IMR-90 (cell line): ENCODE results near the gene TIMELESS. TPM values are rescaled to one million over a fixed set of nuclear protein-coding genes. Genes with fewer than 3 reads are reported as not detected.

Experiments used
- ATAC-seq: fragments of 200-7000 bp; cut with Tn5 transposase; 2 replicates; pipeline ENCODE4 v1.9.1; 2020; ENCODE audit warnings: low read depth, mild to moderate bottlenecking, moderate library complexity
- BruUV-seq: library from RNA; stranded (reverse); fragments of 400-500 nt; replicated peaks from 2 replicates; lab custom pipeline; 2021; lab: Mats Ljungman, UMichigan
- CTCF ChIA-PET: fragments of 300-600 bp; formaldehyde crosslinking; extraction: SDS; loops from one replicate; lab custom pipeline; 2021; ENCODE audit warnings: antibody characterized with exemption; lab: Yijun Ruan, JAX
- POLR2A ChIA-PET: fragments of 300-600 bp; sonication (Branson Sonifier 250); formaldehyde crosslinking; loops from one replicate; lab custom pipeline; 2022; ENCODE audit warnings: antibody characterized with exemption; ENCODE audit not compliant: unreplicated experiment; lab: Charles Lee
- DNase-seq: peaks from one replicate; pipeline ENCODE4 v3.0.0; 2013
- H2AFZ ChIP-seq: replicated peaks from 2 replicates; pipeline ENCODE3; 2013; ENCODE audit warnings: low read length, mild to moderate bottlenecking; ENCODE audit not compliant: poor library complexity
- H2AK5ac ChIP-seq: 2 replicates; pipeline ENCODE4 v1.6.1; 2013; ENCODE audit warnings: low read depth, low read length, inconsistent platforms
- H2AK9ac ChIP-seq: replicated peaks from 2 replicates; pipeline ENCODE3; 2013; ENCODE audit warnings: mild to moderate bottlenecking, low read depth, low read length, moderate library complexity; ENCODE audit not compliant: poor library complexity
- H2BK120ac ChIP-seq: 2 replicates; pipeline ENCODE4 v1.6.1; 2013; ENCODE audit warnings: low read depth, low read length, inconsistent platforms
- H2BK15ac ChIP-seq: 3 replicates; pipeline ENCODE4 v1.6.1; 2013; ENCODE audit warnings: low read depth, low read length, inconsistent platforms
- H2BK20ac ChIP-seq: 2 replicates; pipeline ENCODE4 v1.6.1; 2013; ENCODE audit warnings: low read depth, mild to moderate bottlenecking, inconsistent platforms, low read length, moderate library complexity
- H2BK5ac ChIP-seq: 2 replicates; pipeline ENCODE4 v1.6.1; 2013; ENCODE audit warnings: mild to moderate bottlenecking, low read depth, low read length, inconsistent platforms; ENCODE audit not compliant: poor library complexity, severe bottlenecking
- H3K14ac ChIP-seq: replicated peaks from 2 replicates; pipeline ENCODE4 v1.6.1; 2013; ENCODE audit warnings: low read depth, low read length, inconsistent platforms
- H3K18ac ChIP-seq: 2 replicates; pipeline ENCODE4 v1.6.1; 2013; ENCODE audit warnings: low read depth, low read length, control low read depth
- H3K23ac ChIP-seq: 2 replicates; pipeline ENCODE4 v1.6.1; 2013; ENCODE audit warnings: low read depth, low read length, inconsistent platforms
- H3K27ac ChIP-seq: 2 replicates; pipeline ENCODE4 v1.5.1; 2013; ENCODE audit warnings: mild to moderate bottlenecking, control low read depth, low read length; ENCODE audit not compliant: insufficient read depth
- H3K27me3 ChIP-seq: 2 replicates; pipeline ENCODE4 v1.6.1; 2013; ENCODE audit warnings: low read length; ENCODE audit not compliant: control insufficient read depth, insufficient read depth
- H3K36me3 ChIP-seq: 2 replicates; pipeline ENCODE4 v1.6.1; 2013; ENCODE audit warnings: low read length, mixed read lengths; ENCODE audit not compliant: control insufficient read depth, insufficient read depth
- H3K4ac ChIP-seq: 2 replicates; pipeline ENCODE4 v1.6.1; 2013; ENCODE audit warnings: low read depth, low read length, inconsistent platforms
- H3K4me1 ChIP-seq: 2 replicates; pipeline ENCODE4 v1.6.1; 2013; ENCODE audit warnings: low read length, mixed read lengths; ENCODE audit not compliant: control insufficient read depth, insufficient read depth
- H3K4me2 ChIP-seq: 2 replicates; pipeline ENCODE4 v1.6.1; 2013; ENCODE audit warnings: low read depth, mild to moderate bottlenecking, control low read depth, low read length, moderate library complexity
- H3K4me3 ChIP-seq: 2 replicates; pipeline ENCODE4 v1.5.1; 2013; ENCODE audit warnings: low read depth, mild to moderate bottlenecking, control low read depth, low read length, moderate library complexity; ENCODE audit not compliant: insufficient read depth
- H3K56ac ChIP-seq: 2 replicates; pipeline ENCODE4 v1.6.1; 2013; ENCODE audit warnings: low read length, inconsistent platforms; ENCODE audit not compliant: insufficient read depth; ENCODE audit errors: extremely low read depth
- H3K79me1 ChIP-seq, 2 experiments: 2 replicates each; pipeline ENCODE4 v1.6.1; 2013; ENCODE audit warnings: low read length in 2 of 2, inconsistent platforms in 1 of 2, low read depth in 1 of 2
- H3K9ac ChIP-seq: 2 replicates; pipeline ENCODE4 v1.6.1; 2013; ENCODE audit warnings: low read depth, low read length, control low read depth
- H3K9me1 ChIP-seq: 2 replicates; pipeline ENCODE4 v1.6.1; 2013; ENCODE audit warnings: low read length, inconsistent platforms; ENCODE audit not compliant: insufficient read depth
- H3K9me3 ChIP-seq: 2 replicates; pipeline ENCODE4 v1.6.1; 2013; ENCODE audit warnings: low read length; ENCODE audit not compliant: control insufficient read depth, insufficient read depth
- H4K20me1 ChIP-seq: 2 replicates; pipeline ENCODE4 v1.6.1; 2013; ENCODE audit warnings: low read length, inconsistent platforms; ENCODE audit not compliant: insufficient read depth
- H4K5ac ChIP-seq: 2 replicates; pipeline ENCODE4 v1.6.1; 2013; ENCODE audit warnings: mild to moderate bottlenecking, low read depth, low read length, control low read depth
- H4K8ac ChIP-seq, 2 experiments: 2 replicates each; pipeline ENCODE4 v1.6.1; 2013; ENCODE audit warnings: low read depth in 2 of 2, low read length in 2 of 2, control low read depth in 1 of 2, inconsistent platforms in 1 of 2
- H4K91ac ChIP-seq: 2 replicates; pipeline ENCODE4 v1.6.1; 2013; ENCODE audit warnings: low read depth, low read length, inconsistent platforms; ENCODE audit not compliant: insufficient read depth
- BHLHE40 ChIP-seq: fragments of 150-350 bp; IDR thresholded peaks from 2 replicates; pipeline ENCODE4 v1.6.1; 2016; ENCODE audit warnings: mild to moderate bottlenecking, low read depth, low read length
- CEBPB ChIP-seq: IDR thresholded peaks from 2 replicates; pipeline ENCODE4 v1.6.1; 2012; ENCODE audit warnings: low read depth, low read length, improper control_type of control experiment
- CHD1 ChIP-seq: IDR thresholded peaks from 2 replicates; pipeline ENCODE4 v1.6.1; 2012; ENCODE audit warnings: low read depth, low read length, improper control_type of control experiment
- MAFK ChIP-seq: IDR thresholded peaks from 2 replicates; pipeline ENCODE4 v1.6.1; 2012; ENCODE audit warnings: low read depth, low read length, improper control_type of control experiment
- MAZ ChIP-seq: IDR thresholded peaks from 2 replicates; pipeline ENCODE4 v1.6.1; 2012; ENCODE audit warnings: low read depth, mild to moderate bottlenecking, low read length, improper control_type of control experiment, moderate library complexity, borderline replicate concordance
- MXI1 ChIP-seq: IDR thresholded peaks from 2 replicates; pipeline ENCODE4 v1.6.1; 2012; ENCODE audit warnings: low read depth, mild to moderate bottlenecking, low read length, moderate library complexity, borderline replicate concordance
- POLR2A ChIP-seq: IDR thresholded peaks from 2 replicates; pipeline ENCODE4 v1.6.1; 2012; ENCODE audit warnings: mild to moderate bottlenecking, low read depth, low read length
- RAD21 ChIP-seq: IDR thresholded peaks from 2 replicates; pipeline ENCODE4 v1.6.1; 2012; ENCODE audit warnings: low read length, improper control_type of control experiment
- RCOR1 ChIP-seq: IDR thresholded peaks from 2 replicates; pipeline ENCODE4 v1.6.1; 2012; ENCODE audit warnings: mild to moderate bottlenecking, low read length, improper control_type of control experiment; ENCODE audit not compliant: insufficient replicate concordance
- RFX5 ChIP-seq: IDR thresholded peaks from 2 replicates; pipeline ENCODE4 v1.8.0; 2012; ENCODE audit warnings: low read depth, mild to moderate bottlenecking, low read length, moderate library complexity
- SMC3 ChIP-seq: fragments of 150-350 bp; IDR thresholded peaks from 2 replicates; pipeline ENCODE4 v1.6.1; 2016; ENCODE audit warnings: low read depth, mild to moderate bottlenecking, antibody characterized with exemption, low read length, moderate library complexity
- WGBS, 2 experiments: methylation state at CpG; one replicate each; pipeline versions ENCODE4 v1.1.5 to v1.1.7; 2013; ENCODE audit warnings: missing lambda C conversion rate in 2 of 2; ENCODE audit not compliant: insufficient read length in 1 of 2; ENCODE audit errors: extremely low coverage in 2 of 2; 5-methylcytosine and 5-hydroxymethylcytosine counted together
- dilution Hi-C: fragments of 300-500 bp; cut with HindIII; formaldehyde crosslinking; loops from one replicate; pipeline ENCODE4 v1.14.3; 2018; ENCODE audit warnings: low sequenced_read_pairs; ENCODE audit not compliant: unreplicated experiment
- in situ Hi-C: fragments of 300-500 bp; cut with MboI; formaldehyde crosslinking; loops from 3 replicates; pipeline ENCODE4 v1.14.3; 2019; ENCODE audit warnings: low sequenced_read_pairs, inconsistent platforms, mixed read lengths
- intact Hi-C: fragments of 100-400 bp; cut with micrococcal nuclease; formaldehyde crosslinking; loops from 2 replicates; pipeline ENCODE4 v1.10.0; 2022
- polyA plus RNA-seq, 3 experiments: library from polyadenylated mRNA; depleted of rRNA; stranded (reverse); fragments of >200 nt; gene quantifications; 2 replicates each; pipeline ENCODE4 v1.2.3, GENCODE V29; 2012; ENCODE audit warnings: low replicate concordance in 1 of 3
- total RNA-seq: library from RNA; depleted of rRNA; stranded (reverse); fragments of >200 nt; gene quantifications from 2 replicates; pipeline ENCODE4 v1.2.3, GENCODE V29; 2012
- TF ChIP-seq, protein P1 (sequence below): fragments of 150-350 bp; IDR thresholded peaks from 2 replicates; pipeline ENCODE4 v1.6.1; 2016; ENCODE audit warnings: low read depth, mild to moderate bottlenecking, low read length, moderate library complexity, borderline replicate concordance
- TF ChIP-seq, protein P2 (sequence below): fragments of 150-350 bp; IDR thresholded peaks from 2 replicates; pipeline ENCODE4 v1.6.1; 2017; ENCODE audit warnings: mild to moderate bottlenecking, antibody characterized with exemption, low read length, low read depth
- TF ChIP-seq, protein P3 (sequence below): conservative IDR thresholded peaks from 2 replicates; pipeline ENCODE4 v1.5.1; 2012; ENCODE audit warnings: mild to moderate bottlenecking, low read depth, low read length, improper control_type of control experiment

Gene TIMELESS
- total and polyA plus RNA-seq, 2 of the 4 experiments (the other 2 are of a cell fraction): 7.3 to 10.4 TPM

DNA sequence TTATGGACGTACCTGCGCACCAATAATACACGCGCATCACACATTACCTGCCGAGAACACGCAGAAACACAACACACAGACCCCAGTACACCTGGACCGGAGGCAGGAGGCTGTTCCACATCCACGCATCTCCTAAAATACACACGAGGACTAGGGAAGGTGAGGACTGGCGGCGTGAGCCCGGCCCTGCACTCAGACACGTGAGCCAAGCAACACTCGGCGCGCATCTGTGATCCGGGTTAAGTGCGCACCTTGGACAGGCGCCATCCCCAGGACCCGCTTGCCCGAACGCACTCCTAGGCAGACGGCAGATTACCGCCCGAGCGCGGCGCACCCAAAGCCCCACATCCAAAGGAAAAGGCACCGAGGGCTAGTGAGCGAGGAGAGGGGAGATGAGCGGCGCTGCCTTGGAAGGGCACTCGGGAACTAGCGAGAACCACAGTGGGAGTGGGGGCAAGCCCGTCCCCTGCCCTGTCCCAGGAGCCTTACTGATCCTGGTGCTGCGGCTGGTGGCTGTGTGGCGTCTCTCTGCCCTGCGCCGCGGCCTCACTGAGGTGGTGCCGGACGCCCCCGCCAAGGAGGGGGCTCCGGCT, 38.3 kb upstream of the TIMELESS start (continued):
- no peak for TF ChIP-seq SMC3

DNA sequence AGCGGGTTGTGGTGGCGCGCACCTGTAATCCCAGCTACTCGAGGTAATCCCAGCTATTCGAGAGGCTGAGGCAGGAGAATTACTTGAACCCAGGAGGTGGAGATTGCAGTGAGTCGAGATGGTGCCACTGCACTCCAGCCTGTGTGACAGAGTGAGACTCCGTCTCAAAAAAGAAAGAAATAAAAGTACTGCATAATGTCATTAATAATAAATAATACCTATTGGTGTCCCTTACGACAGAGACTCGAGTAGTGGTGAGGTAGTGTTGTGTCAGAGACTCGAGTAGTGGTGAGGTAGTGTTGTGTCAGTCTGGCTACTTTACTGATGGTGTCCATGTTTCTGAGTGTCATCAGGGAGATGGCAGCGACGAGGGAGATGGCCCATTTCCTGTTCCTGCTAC, 37.5 kb upstream of the TIMELESS start:
- dilution Hi-C loops: no loop called here
- no peak for ATAC-seq
- TF ChIP-seq BHLHE40 (no peak), RFX5 (no peak), CEBPB (no peak), SMC3 (no peak), RCOR1 (no peak), RAD21 (no peak), MXI1 (no peak), CHD1 (no peak), MAZ (no peak), MAFK (no peak), POLR2A (no peak)
- TF ChIP-seq, protein P1, sequence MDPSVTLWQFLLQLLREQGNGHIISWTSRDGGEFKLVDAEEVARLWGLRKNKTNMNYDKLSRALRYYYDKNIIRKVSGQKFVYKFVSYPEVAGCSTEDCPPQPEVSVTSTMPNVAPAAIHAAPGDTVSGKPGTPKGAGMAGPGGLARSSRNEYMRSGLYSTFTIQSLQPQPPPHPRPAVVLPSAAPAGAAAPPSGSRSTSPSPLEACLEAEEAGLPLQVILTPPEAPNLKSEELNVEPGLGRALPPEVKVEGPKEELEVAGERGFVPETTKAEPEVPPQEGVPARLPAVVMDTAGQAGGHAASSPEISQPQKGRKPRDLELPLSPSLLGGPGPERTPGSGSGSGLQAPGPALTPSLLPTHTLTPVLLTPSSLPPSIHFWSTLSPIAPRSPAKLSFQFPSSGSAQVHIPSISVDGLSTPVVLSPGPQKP: no peak
- TF ChIP-seq, protein P2, sequence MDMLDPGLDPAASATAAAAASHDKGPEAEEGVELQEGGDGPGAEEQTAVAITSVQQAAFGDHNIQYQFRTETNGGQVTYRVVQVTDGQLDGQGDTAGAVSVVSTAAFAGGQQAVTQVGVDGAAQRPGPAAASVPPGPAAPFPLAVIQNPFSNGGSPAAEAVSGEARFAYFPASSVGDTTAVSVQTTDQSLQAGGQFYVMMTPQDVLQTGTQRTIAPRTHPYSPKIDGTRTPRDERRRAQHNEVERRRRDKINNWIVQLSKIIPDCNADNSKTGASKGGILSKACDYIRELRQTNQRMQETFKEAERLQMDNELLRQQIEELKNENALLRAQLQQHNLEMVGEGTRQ: no peak
- TF ChIP-seq, protein P3, sequence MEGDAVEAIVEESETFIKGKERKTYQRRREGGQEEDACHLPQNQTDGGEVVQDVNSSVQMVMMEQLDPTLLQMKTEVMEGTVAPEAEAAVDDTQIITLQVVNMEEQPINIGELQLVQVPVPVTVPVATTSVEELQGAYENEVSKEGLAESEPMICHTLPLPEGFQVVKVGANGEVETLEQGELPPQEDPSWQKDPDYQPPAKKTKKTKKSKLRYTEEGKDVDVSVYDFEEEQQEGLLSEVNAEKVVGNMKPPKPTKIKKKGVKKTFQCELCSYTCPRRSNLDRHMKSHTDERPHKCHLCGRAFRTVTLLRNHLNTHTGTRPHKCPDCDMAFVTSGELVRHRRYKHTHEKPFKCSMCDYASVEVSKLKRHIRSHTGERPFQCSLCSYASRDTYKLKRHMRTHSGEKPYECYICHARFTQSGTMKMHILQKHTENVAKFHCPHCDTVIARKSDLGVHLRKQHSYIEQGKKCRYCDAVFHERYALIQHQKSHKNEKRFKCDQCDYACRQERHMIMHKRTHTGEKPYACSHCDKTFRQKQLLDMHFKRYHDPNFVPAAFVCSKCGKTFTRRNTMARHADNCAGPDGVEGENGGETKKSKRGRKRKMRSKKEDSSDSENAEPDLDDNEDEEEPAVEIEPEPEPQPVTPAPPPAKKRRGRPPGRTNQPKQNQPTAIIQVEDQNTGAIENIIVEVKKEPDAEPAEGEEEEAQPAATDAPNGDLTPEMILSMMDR: no peak

More for the DNA sequence above, 37.5 kb upstream of the TIMELESS start:
- DNase-seq: no peak
- Histone ChIP-seq H2BK5ac (no peak overlapping the region), H3K4me1 (peaks cover 2% of the 10 kb centered on the region; the same call in 1 of the 2 replicates), H2BK120ac (no peak overlapping the region), H4K20me1 (no peaks in the 10 kb centered on the region), H3K27me3 (peaks cover 30% of the 10 kb centered on the region), H2BK15ac (no peak overlapping the region), H4K8ac (no peak overlapping the region), H3K14ac (no peak overlapping the region), H3K4me3 (no peak overlapping the region), H3K4me2 (no peak overlapping the region), H2AK9ac (no peak overlapping the region), H3K9ac (no peak overlapping the region), H3K56ac (no peak overlapping the region), H4K91ac (no peak overlapping the region), H3K36me3 (no peaks in the 10 kb centered on the region), H2BK20ac (no peak overlapping the region), H2AFZ (no peak overlapping the region), H2AK5ac (no peak overlapping the region), H3K23ac (no peak overlapping the region), H3K27ac (no peak overlapping the region), H3K9me1 (0 out of 2 replicates have a peak, but pooled peaks cover 2% of the 10 kb centered on the region), H3K4ac (no peak overlapping the region), H3K79me1 (no peaks in the 10 kb centered on the region), H3K18ac (no peak overlapping the region), H3K9me3 (0 out of 2 replicates have a peak, but pooled peaks cover 2% of the 10 kb centered on the region), H4K5ac (no peak overlapping the region)
- WGBS, 2 experiments: 49% methylated on average over 4 of the region's 12 CpGs; no CpG with 5 or more reads in 1 of the 2 experiments
- in situ Hi-C loops: no loop called here
- BruUV-seq: no TSS peak
- POLR2A ChIA-PET: no interaction called here
- intact Hi-C loops: no loop called here
- CTCF ChIA-PET: no interaction called here
